GM23338 (cell line): Measurements from ENCODE around the gene IBA57. TPM values are rescaled to one million over a fixed set of nuclear protein-coding genes. Genes with fewer than 3 reads are reported as not detected.

Experiments
- ATAC-seq: fragments of 200-7000 bp; cut with Tn5 transposase; 3 replicates; pipeline ENCODE4 v1.9.1; 2020
- DNase-seq: peaks from one replicate; pipeline ENCODE4 v3.0.0-alpha.2; 2015; ENCODE audit warnings: low spot score
- H2AFZ ChIP-seq: fragments of 200-600 bp; sonication (generic); 2 replicates; pipeline ENCODE4 v1.8.0; 2016; ENCODE audit warnings: antibody characterized with exemption, mild to moderate bottlenecking, moderate library complexity
- H3F3A ChIP-seq: fragments of 200-600 bp; sonication (generic); replicated peaks from 2 replicates; pipeline ENCODE4 v1.8.0; 2017; ENCODE audit warnings: antibody characterized with exemption, mixed run types, low read depth
- H3K27ac ChIP-seq: fragments of 200-600 bp; sonication (generic); 2 replicates; pipeline ENCODE4 v1.6.1; 2016; ENCODE audit warnings: low read depth
- H3K27me3 ChIP-seq: fragments of 200-600 bp; sonication (generic); 2 replicates; pipeline ENCODE4 v1.8.0; 2016; ENCODE audit warnings: mild to moderate bottlenecking, mixed run types, moderate library complexity; ENCODE audit not compliant: insufficient read depth
- H3K36me3 ChIP-seq: fragments of 200-600 bp; sonication (generic); 2 replicates; pipeline ENCODE4 v1.8.0; 2016; ENCODE audit warnings: mild to moderate bottlenecking; ENCODE audit not compliant: insufficient read depth
- H3K4me1 ChIP-seq: fragments of 200-600 bp; sonication (generic); 2 replicates; pipeline ENCODE4 v1.8.0; 2016; ENCODE audit warnings: mild to moderate bottlenecking, moderate library complexity; ENCODE audit not compliant: insufficient read depth
- H3K4me2 ChIP-seq: fragments of 200-600 bp; sonication (generic); 2 replicates; pipeline ENCODE4 v1.7.1; 2017; ENCODE audit warnings: mixed run types
- H3K4me3 ChIP-seq: fragments of 200-600 bp; sonication (generic); 2 replicates; pipeline ENCODE4 v1.6.1; 2016; ENCODE audit warnings: mixed run types
- H3K79me2 ChIP-seq: fragments of 200-600 bp; sonication (generic); replicated peaks from 2 replicates; pipeline ENCODE4 v1.8.0; 2017; ENCODE audit warnings: mild to moderate bottlenecking; ENCODE audit not compliant: insufficient read depth
- H3K9me2 ChIP-seq: fragments of 200-600 bp; sonication (generic); 2 replicates; pipeline ENCODE4 v1.8.0; 2017; ENCODE audit not compliant: insufficient read depth
- H4K20me1 ChIP-seq: fragments of 200-600 bp; sonication (generic); replicated peaks from 2 replicates; pipeline ENCODE4 v1.8.0; 2017; ENCODE audit warnings: mild to moderate bottlenecking; ENCODE audit not compliant: insufficient read depth
- H3K27ac Mint-ChIP-seq: 2 replicates; pipeline ENCODE4 v1.8.0; 2020; ENCODE audit warnings: inconsistent platforms, mild to moderate bottlenecking, moderate library complexity, mixed read lengths
- H3K27me3 Mint-ChIP-seq: 3 replicates; pipeline ENCODE4 v1.8.0; 2022; ENCODE audit warnings: low read depth, mild to moderate bottlenecking, moderate library complexity, mixed read lengths, inconsistent platforms; ENCODE audit not compliant: insufficient read depth, poor library complexity
- H3K36me3 Mint-ChIP-seq: 3 replicates; pipeline ENCODE4 v1.8.0; 2021; ENCODE audit warnings: low read depth, mild to moderate bottlenecking, inconsistent platforms, moderate library complexity, mixed read lengths
- H3K4me1 Mint-ChIP-seq: 3 replicates; pipeline ENCODE4 v1.8.0; 2020; ENCODE audit warnings: mild to moderate bottlenecking, inconsistent platforms, mixed read lengths
- H3K4me3 Mint-ChIP-seq: 3 replicates; pipeline ENCODE4 v1.8.0; 2021; ENCODE audit warnings: moderate library complexity, mild to moderate bottlenecking, inconsistent platforms, mixed read lengths
- H3K9me3 Mint-ChIP-seq: 3 replicates; pipeline ENCODE4 v1.8.0; 2020; ENCODE audit warnings: moderate library complexity, mild to moderate bottlenecking, inconsistent platforms, mixed read lengths
- CREB1 ChIP-seq: fragments of 250-450 bp; sonication (Bioruptor Pico); IDR thresholded peaks from 2 replicates; pipeline ENCODE4 v1.5.0; 2020; ENCODE audit warnings: low read depth, mild to moderate bottlenecking, moderate library complexity
- CTCF ChIP-seq, 2 experiments: fragments of 200-600 bp in 1 of 2; sonication (generic) in 1 of 2; conservative IDR thresholded peaks; 2 replicates each; pipeline versions ENCODE4 v1.5.1 to v1.6.1; 2016 to 2017; ENCODE audit warnings: antibody characterized with exemption in 2 of 2, low read depth in 2 of 2, mild to moderate bottlenecking in 2 of 2, moderate library complexity in 1 of 2
- EZH2 ChIP-seq: fragments of 200-600 bp; sonication (generic); IDR thresholded peaks from one replicate; pipeline ENCODE4 v1.8.0; 2017; ENCODE audit warnings: antibody characterized with exemption, mild to moderate bottlenecking, low read depth; ENCODE audit not compliant: unreplicated experiment
- EZH2phosphoT487 ChIP-seq: fragments of 200-600 bp; sonication (generic); IDR thresholded peaks from one replicate; pipeline ENCODE4 v1.8.1; 2018; ENCODE audit warnings: antibody characterized with exemption; ENCODE audit not compliant: unreplicated experiment
- JUNB ChIP-seq: IDR thresholded peaks from one replicate; pipeline ENCODE4 v1.6.1; 2016; ENCODE audit warnings: antibody characterized with exemption; ENCODE audit not compliant: unreplicated experiment
- NANOG ChIP-seq: IDR thresholded peaks from 2 replicates; pipeline ENCODE4 v1.6.1; 2016; ENCODE audit warnings: antibody characterized with exemption, borderline replicate concordance
- POLR2AphosphoS5 ChIP-seq: IDR thresholded peaks from 2 replicates; pipeline ENCODE4 v1.6.1; 2016; ENCODE audit warnings: antibody characterized with exemption, low read depth
- REST ChIP-seq: IDR thresholded peaks from one replicate; pipeline ENCODE4 v1.6.1; 2018; ENCODE audit warnings: antibody characterized with exemption; ENCODE audit not compliant: unreplicated experiment
- STAT1 ChIP-seq: IDR thresholded peaks from one replicate; pipeline ENCODE4 v1.6.1; 2016; ENCODE audit warnings: antibody characterized with exemption; ENCODE audit not compliant: unreplicated experiment
- ZNF114 ChIP-seq: fragments of 250-450 bp; sonication (Bioruptor Pico); IDR thresholded peaks from 2 replicates; pipeline ENCODE4 v1.5.0; 2020; ENCODE audit warnings: mild to moderate bottlenecking, moderate library complexity
- ZNF331 ChIP-seq: fragments of 250-450 bp; sonication (Bioruptor Pico); IDR thresholded peaks from 2 replicates; pipeline ENCODE4 v1.5.0; 2020; ENCODE audit warnings: low read depth, mild to moderate bottlenecking, moderate library complexity
- ZNF462 ChIP-seq: fragments of 250-450 bp; sonication (Bioruptor Pico); IDR thresholded peaks from 2 replicates; pipeline ENCODE4 v1.5.0; 2020; ENCODE audit warnings: mild to moderate bottlenecking, moderate library complexity
- polyA plus RNA-seq: library from polyadenylated mRNA; unstranded; fragments of >200 nt; fragmentation: Nextera tagmentation; extraction: Ambion mirVana; gene quantifications from 2 replicates; pipeline ENCODE4 v1.2.1, GENCODE V29; 2016
- total RNA-seq: library from RNA; depleted of rRNA; stranded (reverse); fragments of >200 nt; shearing (Covaris generic); gene quantifications from 2 replicates; pipeline ENCODE4 v1.2.3, GENCODE V29; 2014
- TF ChIP-seq, protein P1 (sequence below): IDR thresholded peaks from 2 replicates; pipeline ENCODE4 v1.6.1; 2016; ENCODE audit warnings: antibody characterized with exemption

IBA57 gene
- total and polyA plus RNA-seq, 2 experiments from 2014 or later, result 1.1 to 10.3 TPM

DNA sequence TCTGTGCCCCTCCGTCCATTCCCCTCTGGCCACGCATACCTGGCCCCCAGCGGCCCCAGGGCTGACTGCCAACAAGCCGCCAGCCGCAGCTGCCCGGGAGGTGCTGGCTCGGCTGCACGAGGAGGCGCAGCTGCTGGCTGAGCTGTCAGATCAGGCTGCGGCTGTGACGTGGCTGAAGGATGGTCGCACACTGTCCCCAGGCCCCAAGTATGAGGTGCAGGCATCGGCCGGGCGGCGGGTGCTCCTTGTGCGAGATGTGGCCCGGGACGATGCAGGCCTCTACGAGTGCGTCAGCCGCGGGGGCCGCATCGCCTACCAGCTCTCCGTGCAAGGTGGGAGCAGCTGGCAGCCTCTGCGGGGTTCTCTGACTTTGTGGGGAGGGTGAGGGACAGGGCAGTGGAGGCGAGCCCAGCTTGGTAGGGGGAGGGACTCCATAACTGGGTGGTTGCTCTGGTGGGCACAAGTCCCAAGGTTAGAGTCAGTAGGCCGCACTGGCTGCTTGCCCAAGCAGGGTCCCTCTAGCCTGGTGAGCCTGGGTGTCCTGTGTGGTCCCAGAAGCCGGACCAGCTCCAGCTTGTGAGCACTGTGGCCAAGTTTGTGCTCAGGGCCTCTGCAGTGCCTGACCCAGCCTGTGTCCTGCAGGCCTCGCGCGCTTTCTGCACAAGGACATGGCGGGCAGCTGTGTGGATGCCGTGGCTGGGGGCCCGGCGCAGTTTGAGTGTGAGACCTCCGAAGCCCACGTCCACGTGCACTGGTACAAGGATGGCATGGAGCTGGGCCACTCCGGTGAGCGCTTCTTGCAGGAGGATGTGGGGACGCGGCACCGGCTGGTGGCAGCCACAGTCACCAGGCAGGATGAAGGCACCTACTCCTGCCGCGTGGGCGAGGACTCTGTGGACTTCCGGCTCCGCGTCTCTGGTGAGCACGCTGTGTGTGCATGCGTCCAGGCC, 51.0 kb downstream of the IBA57 start:
- H3F3A ChIP-seq, result no peaks in the 10 kb centered on the region
- TF ChIP-seq ZNF462 (CRISPR knock-in tag), result no peak
- TF ChIP-seq ZNF331 (CRISPR knock-in tag), result no peak
- TF ChIP-seq EZH2, result no peak
- no peak for TF ChIP-seq STAT1
- TF ChIP-seq, protein P1, sequence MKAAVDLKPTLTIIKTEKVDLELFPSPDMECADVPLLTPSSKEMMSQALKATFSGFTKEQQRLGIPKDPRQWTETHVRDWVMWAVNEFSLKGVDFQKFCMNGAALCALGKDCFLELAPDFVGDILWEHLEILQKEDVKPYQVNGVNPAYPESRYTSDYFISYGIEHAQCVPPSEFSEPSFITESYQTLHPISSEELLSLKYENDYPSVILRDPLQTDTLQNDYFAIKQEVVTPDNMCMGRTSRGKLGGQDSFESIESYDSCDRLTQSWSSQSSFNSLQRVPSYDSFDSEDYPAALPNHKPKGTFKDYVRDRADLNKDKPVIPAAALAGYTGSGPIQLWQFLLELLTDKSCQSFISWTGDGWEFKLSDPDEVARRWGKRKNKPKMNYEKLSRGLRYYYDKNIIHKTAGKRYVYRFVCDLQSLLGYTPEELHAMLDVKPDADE, result no peak
- no peak for TF ChIP-seq NANOG
- no peak for TF ChIP-seq ZNF114 (CRISPR knock-in tag)
- TF ChIP-seq EZH2phosphoT487, result no peak
- TF ChIP-seq CTCF (conservative IDR thresholded peaks at IDR 0.05; ENCODE audit: low read depth in 2 of 2), result no peak
- no peak for TF ChIP-seq JUNB
- TF ChIP-seq POLR2AphosphoS5, result no peak
- no peak for TF ChIP-seq REST
- no peak for TF ChIP-seq CREB1
- 0 out of 2 replicates have a peak, but pooled peaks cover 7% of the 10 kb centered on the region for H3K36me3 ChIP-seq
- peaks cover 3% of the 10 kb centered on the region; the same call in 1 of the 3 replicates for H3K9me3 Mint-ChIP-seq
- H3K4me3 Mint-ChIP-seq, result no peak overlapping the region
- DNase-seq (no peak), ATAC-seq (no peak)
- peaks cover 10% of the 10 kb centered on the region for H3K27me3 Mint-ChIP-seq
- H3K4me1 Mint-ChIP-seq, result 0 out of 3 replicates have a peak, but pooled peaks cover 3% of the 10 kb centered on the region
- no peak overlapping the region for H2AFZ ChIP-seq
- H3K36me3 Mint-ChIP-seq, result peaks cover 38% of the 10 kb centered on the region
- H3K79me2 ChIP-seq, result no peaks in the 10 kb centered on the region; the same call in 1 of the 2 replicates
- H3K4me1 ChIP-seq, result no peaks in the 10 kb centered on the region
- no peak overlapping the region for H3K27ac ChIP-seq
- H3K9me2 ChIP-seq, result no peaks in the 10 kb centered on the region
- peaks cover 8% of the 10 kb centered on the region for H4K20me1 ChIP-seq
- H3K27me3 ChIP-seq, result peaks cover 10% of the 10 kb centered on the region
- no peak overlapping the region for H3K4me3 ChIP-seq
- no peak overlapping the region for H3K4me2 ChIP-seq
- no peak overlapping the region for H3K27ac Mint-ChIP-seq
